ENCODE data around the gene NUP93. TPM values are rescaled to one million over a fixed set of nuclear protein-coding genes. Genes with fewer than 3 reads are reported as not detected.
"Not testable (repeated sequence)": the region's sequence is repeated elsewhere in the genome, so short reads cannot be mapped to it uniquely, and the experiment has no call there.

Gene NUP93
- polyA plus RNA-seq, 1 of the 3 experiments (the other 2 are of a cell fraction) = 43.1 TPM

- WGBS (ENCODE audit: low lambda C conversion rate) = 75% methylated on average over 3 of the region's 3 CpGs
- no peak overlapping the region for H3K27ac ChIP-seq (ENCODE audit: low read depth in 2 of 2, low read length in 1 of 2)
- POLR2A ChIA-PET = no interaction called here
- H3F3A ChIP-seq (replicated peaks; ENCODE audit: insufficient read depth) = no peaks in the 10 kb centered on the region
- H3K4me1 ChIP-seq (ENCODE audit: control insufficient read depth in 1 of 2, insufficient read depth in 2 of 2, low read depth in 1 of 2, low read length in 1 of 2) = peaks cover 0 to 3% of the 10 kb centered on the region in 2 experiments; a peak in 1 of 4 replicates
- H3K9me3 ChIP-seq = no peaks in the 10 kb centered on the region
- no peak overlapping the region for H3K4me3 ChIP-seq (ENCODE audit: low read depth in 2 of 2, low read length in 1 of 2)
- TF ChIP-seq SIN3A (IDR thresholded peaks at IDR 0.05; ENCODE audit: borderline replicate concordance, low read depth, low read length) = no peak
- TF ChIP-seq USF1 (IDR thresholded peaks at IDR 0.05; ENCODE audit: borderline replicate concordance, low read depth) = no peak
- no peak for TF ChIP-seq USF2 (IDR thresholded peaks at IDR 0.05; ENCODE audit: borderline replicate concordance, low read depth, low read length)
- no peak for TF ChIP-seq FOXM1 (IDR thresholded peaks at IDR 0.05; ENCODE audit: low read depth)
- no peak for TF ChIP-seq FOSL2 (IDR thresholded peaks at IDR 0.05; ENCODE audit: borderline replicate concordance, low read depth)
- no peak for TF ChIP-seq RXRA (IDR thresholded peaks at IDR 0.05; ENCODE audit: borderline replicate concordance, low read depth)
- no peak for TF ChIP-seq YY1 (IDR thresholded peaks at IDR 0.05; ENCODE audit: low read depth)
- no peak for TF ChIP-seq TAF1 (IDR thresholded peaks at IDR 0.05; ENCODE audit: borderline replicate concordance, low read depth, low read length)
- H3K36me3 ChIP-seq (replicated peaks in 1 of 2; ENCODE audit: control insufficient read depth in 1 of 2, insufficient read depth in 2 of 2, low read length in 1 of 2) = no peaks in the 10 kb centered on the region
- H3K4me2 ChIP-seq = no peak overlapping the region
- H4K20me1 ChIP-seq (ENCODE audit: insufficient read depth) = no peaks in the 10 kb centered on the region
- no peak overlapping the region for H3K9ac ChIP-seq
- no peak overlapping the region for H2AFZ ChIP-seq (ENCODE audit: low read depth)
- CTCF ChIA-PET = interaction anchor here (0.6 to 3.2 kb wide), 3 partner anchors 15 to 300 kb away, joined by 3 to 15 read pairs (median 3); no protein-coding TSS in a partner anchor
- DNase-seq = no peak
- H3K9me2 ChIP-seq = no peaks in the 10 kb centered on the region
- H3K79me2 ChIP-seq (ENCODE audit: insufficient read depth) = no peaks in the 10 kb centered on the region
- H3K27me3 ChIP-seq (ENCODE audit: insufficient read depth) = no peaks in the 10 kb centered on the region
Measured at GRCh38 chr16:56716761-56717160, 13.2 kb upstream of the NUP93 start.

- H4K20me1 ChIP-seq (ENCODE audit: insufficient read depth); H3K27me3 ChIP-seq (ENCODE audit: insufficient read depth); H3F3A ChIP-seq (replicated peaks; ENCODE audit: insufficient read depth); H3K36me3 ChIP-seq (replicated peaks in 1 of 2; ENCODE audit: control insufficient read depth in 1 of 2, insufficient read depth in 2 of 2, low read length in 1 of 2); H3K27ac ChIP-seq (ENCODE audit: low read depth in 2 of 2, low read length in 1 of 2); H3K9ac ChIP-seq; POLR2A ChIA-PET; DNase-seq; H3K4me3 ChIP-seq (ENCODE audit: low read depth in 2 of 2, low read length in 1 of 2); H3K4me1 ChIP-seq (ENCODE audit: control insufficient read depth in 1 of 2, insufficient read depth in 2 of 2, low read depth in 1 of 2, low read length in 1 of 2); H2AFZ ChIP-seq (ENCODE audit: low read depth); H3K9me3 ChIP-seq; H3K9me2 ChIP-seq; H3K4me2 ChIP-seq; H3K79me2 ChIP-seq (ENCODE audit: insufficient read depth): not testable (repeated sequence)
- WGBS (ENCODE audit: low lambda C conversion rate) = 65% methylated on average over 2 of the region's 2 CpGs
- CTCF ChIA-PET = interaction anchor here (0.9 to 3.2 kb wide), 4 partner anchors 16 to 117 kb away, joined by 3 to 15 read pairs (median 3); no protein-coding TSS in a partner anchor
Measured at GRCh38 chr16:56717532-56717931, 12.4 kb upstream of the NUP93 start.

- POLR2A ChIA-PET = no interaction called here
- no peak for TF ChIP-seq GATA2 (CRISPR knock-in tag; IDR thresholded peaks at IDR 0.05)
- TF ChIP-seq FOXM1 (IDR thresholded peaks at IDR 0.05; ENCODE audit: low read depth) = no peak
- no peak for TF ChIP-seq CTCF (IDR thresholded peaks at IDR 0.05)
- no peak for TF ChIP-seq TEAD4 (IDR thresholded peaks at IDR 0.05; ENCODE audit: borderline replicate concordance, insufficient read depth)
- no peak for TF ChIP-seq CHD2 (IDR thresholded peaks at IDR 0.05; ENCODE audit: low read length, partially characterized antibody)
- TF ChIP-seq TCF12 (IDR thresholded peaks at IDR 0.05) = no peak
- no peak for TF ChIP-seq MXI1 (IDR thresholded peaks at IDR 0.05; ENCODE audit: low read depth, low read length)
- TF ChIP-seq TAF1 (IDR thresholded peaks at IDR 0.05; ENCODE audit: borderline replicate concordance, low read depth, low read length) = no peak
- no peak for TF ChIP-seq EZH2phosphoT487 (IDR thresholded peaks at IDR 0.05; ENCODE audit: borderline replicate concordance, low read depth)
- no peak for TF ChIP-seq FOSL2 (IDR thresholded peaks at IDR 0.05; ENCODE audit: borderline replicate concordance, low read depth)
Measured at GRCh38 chr16:56722200-56722842, 7.6 kb upstream of the NUP93 start.

More at GRCh38 chr16:56722200-56722842, 7.6 kb upstream of the NUP93 start:
- Histone ChIP-seq H3K4me2 (no peak overlapping the region), H3K9me2 (no peaks in the 10 kb centered on the region), H3K36me3 (replicated peaks in 1 of 2; ENCODE audit: control insufficient read depth in 1 of 2, insufficient read depth in 2 of 2, low read length in 1 of 2) (no peaks in the 10 kb centered on the region), H3K27me3 (ENCODE audit: insufficient read depth) (no peaks in the 10 kb centered on the region), H3K9me3 (no peaks in the 10 kb centered on the region), H3K4me1 (ENCODE audit: control insufficient read depth in 1 of 2, insufficient read depth in 2 of 2, low read depth in 1 of 2, low read length in 1 of 2) (no peaks in the 10 kb centered on the region), H3F3A (replicated peaks; ENCODE audit: insufficient read depth) (no peaks in the 10 kb centered on the region), H3K27ac (ENCODE audit: low read depth in 2 of 2, low read length in 1 of 2) (no peak overlapping the region), H2AFZ (ENCODE audit: low read depth) (no peak overlapping the region), H4K20me1 (ENCODE audit: insufficient read depth) (no peaks in the 10 kb centered on the region), H3K9ac (no peak overlapping the region), H3K4me3 (ENCODE audit: low read depth in 2 of 2, low read length in 1 of 2) (no peak overlapping the region), H3K79me2 (ENCODE audit: insufficient read depth) (no peaks in the 10 kb centered on the region)
- CTCF ChIA-PET = no interaction called here
- 64% methylated on average over 4 of the region's 5 CpGs for WGBS (ENCODE audit: low lambda C conversion rate)
- DNase-seq = no peak
